ENCODE data around the gene TMEM62.

DNA sequence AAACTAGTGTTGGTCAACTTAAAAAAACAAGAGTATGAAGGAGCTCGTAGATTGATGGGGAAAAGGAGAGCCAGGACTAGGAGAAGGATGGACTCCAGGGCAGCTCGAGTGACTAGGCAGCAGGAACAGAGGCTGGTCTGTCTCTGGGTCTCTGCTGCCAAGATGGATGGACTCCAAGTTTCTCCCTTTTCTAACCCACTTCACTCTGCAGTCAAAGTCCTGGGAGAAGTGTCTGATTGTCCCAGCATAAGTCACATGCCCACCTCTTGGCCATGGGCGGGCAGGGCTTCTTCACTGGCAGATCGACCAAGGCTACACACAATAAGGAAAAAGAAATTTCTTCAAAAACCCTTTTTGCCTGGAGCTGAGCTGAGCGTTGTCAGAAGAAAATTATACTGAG is 96.6 kb downstream of the TMEM62 start:
- TF ChIP-seq, protein P1, sequence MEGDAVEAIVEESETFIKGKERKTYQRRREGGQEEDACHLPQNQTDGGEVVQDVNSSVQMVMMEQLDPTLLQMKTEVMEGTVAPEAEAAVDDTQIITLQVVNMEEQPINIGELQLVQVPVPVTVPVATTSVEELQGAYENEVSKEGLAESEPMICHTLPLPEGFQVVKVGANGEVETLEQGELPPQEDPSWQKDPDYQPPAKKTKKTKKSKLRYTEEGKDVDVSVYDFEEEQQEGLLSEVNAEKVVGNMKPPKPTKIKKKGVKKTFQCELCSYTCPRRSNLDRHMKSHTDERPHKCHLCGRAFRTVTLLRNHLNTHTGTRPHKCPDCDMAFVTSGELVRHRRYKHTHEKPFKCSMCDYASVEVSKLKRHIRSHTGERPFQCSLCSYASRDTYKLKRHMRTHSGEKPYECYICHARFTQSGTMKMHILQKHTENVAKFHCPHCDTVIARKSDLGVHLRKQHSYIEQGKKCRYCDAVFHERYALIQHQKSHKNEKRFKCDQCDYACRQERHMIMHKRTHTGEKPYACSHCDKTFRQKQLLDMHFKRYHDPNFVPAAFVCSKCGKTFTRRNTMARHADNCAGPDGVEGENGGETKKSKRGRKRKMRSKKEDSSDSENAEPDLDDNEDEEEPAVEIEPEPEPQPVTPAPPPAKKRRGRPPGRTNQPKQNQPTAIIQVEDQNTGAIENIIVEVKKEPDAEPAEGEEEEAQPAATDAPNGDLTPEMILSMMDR (IDR thresholded peaks at IDR 0.05) = no peak
- TF ChIP-seq POLR2A (IDR thresholded peaks at IDR 0.05) = no peak

Data from right lobe of liver (tissue), 4 donors.